ENCODE measurements around the gene PIAS1.
"Not testable (repeated sequence)": the region's sequence is repeated elsewhere in the genome, so short reads cannot be mapped to it uniquely, and the experiment has no call there.

The PIAS1 gene

GRCh38 chr15:68034719-68035293 is 19.3 kb upstream of the PIAS1 start:
- no peak for DNase-seq
- ATAC-seq, result no peak

DNA sequence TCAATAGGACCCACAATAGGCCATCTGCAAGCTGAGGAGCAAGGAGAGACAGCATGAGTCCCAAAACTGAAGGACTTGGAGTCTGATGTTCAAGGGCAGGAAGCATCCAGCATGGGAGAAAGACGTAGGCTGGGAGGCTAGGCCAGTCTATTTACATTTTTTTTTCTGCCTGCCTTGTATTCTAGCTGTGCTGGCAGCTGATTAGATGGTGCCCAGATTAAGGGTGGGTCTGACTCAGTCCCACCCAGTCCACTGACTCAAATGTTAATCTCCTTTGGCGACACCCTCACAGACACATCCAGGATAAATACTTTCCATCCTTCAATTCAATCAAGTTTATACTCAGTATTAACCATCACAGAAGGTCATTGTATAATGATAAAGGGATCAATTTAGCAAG is 15.9 kb upstream of the PIAS1 start:
- DNase-seq, result no peak

DNA sequence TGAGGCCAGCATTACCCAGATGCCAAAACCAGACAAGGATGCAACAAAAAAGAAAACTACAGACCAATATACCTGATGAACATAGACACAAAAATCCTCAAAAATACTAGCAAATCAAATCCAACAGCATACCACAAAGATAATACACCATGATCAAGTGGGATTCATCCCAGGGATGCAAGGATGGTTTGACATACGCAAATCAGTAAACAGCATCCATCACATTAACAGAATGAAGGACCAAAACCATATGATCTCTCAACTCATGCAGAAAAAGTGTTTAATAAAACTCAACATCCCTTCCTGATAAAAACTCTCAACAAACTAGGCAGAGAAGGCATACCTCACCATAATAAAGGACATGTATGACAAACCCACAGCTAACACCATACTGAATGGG is 14.0 kb upstream of the PIAS1 start:
- ATAC-seq, result no peak

More for the DNA sequence above, 15.9 kb upstream of the PIAS1 start:
- ATAC-seq, result no peak

GRCh38 chr15:68042156-68042854 is 11.8 kb upstream of the PIAS1 start:
- ATAC-seq (no peak), DNase-seq (no peak)

More for the DNA sequence above, 14.0 kb upstream of the PIAS1 start:
- DNase-seq, result no peak

DNA sequence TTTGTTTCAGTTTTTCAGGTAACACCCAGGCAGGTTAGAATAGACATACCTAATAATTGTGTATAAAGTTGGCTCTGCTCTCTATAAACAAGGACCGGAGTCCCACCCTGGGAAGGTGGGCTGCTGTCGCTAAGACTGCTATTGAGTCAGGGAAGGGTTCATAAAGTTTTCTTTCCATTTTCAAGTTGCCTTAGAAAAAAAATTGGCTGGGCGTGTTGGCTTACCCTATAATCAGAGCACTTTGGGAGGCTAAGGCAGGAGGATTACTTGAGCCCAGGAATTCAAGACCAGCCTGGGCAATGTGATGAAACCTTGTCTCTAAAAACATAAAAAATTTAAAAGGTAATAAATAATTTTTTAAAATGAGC is 11.3 kb upstream of the PIAS1 start:
- DNase-seq (no peak), ATAC-seq (no peak)

GRCh38 chr15:68045289-68046265 is 8.5 kb upstream of the PIAS1 start:
- ATAC-seq (no peak), DNase-seq (no peak)

GRCh38 chr15:68047826-68048225 is 6.3 kb upstream of the PIAS1 start:
- no peak for ATAC-seq

GRCh38 chr15:68051109-68051508 is 3.0 kb upstream of the PIAS1 start:
- no peak for ATAC-seq

More at GRCh38 chr15:68047826-68048225, 6.3 kb upstream of the PIAS1 start:
- no peak for DNase-seq

DNA sequence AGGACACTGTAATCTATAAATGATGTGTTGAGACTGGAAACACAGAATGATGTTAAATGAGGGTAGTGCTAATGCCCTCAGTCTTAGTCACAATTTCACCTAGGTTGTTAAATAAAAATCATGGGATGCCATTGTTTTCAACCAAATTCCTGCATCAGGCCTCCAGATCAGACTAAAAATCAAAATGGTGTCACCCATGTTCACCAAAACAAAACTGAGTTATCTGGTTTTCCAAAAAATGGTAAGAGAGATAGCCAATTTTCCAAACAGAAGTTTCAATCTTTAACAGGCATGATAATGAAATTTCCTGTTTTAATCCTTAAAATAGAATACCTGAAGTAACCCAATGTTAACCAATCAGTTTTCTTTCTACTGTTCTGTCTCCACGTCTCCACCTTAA is 2.2 kb upstream of the PIAS1 start:
- DNase-seq (no peak), ATAC-seq (no peak)

More at GRCh38 chr15:68051109-68051508, 3.0 kb upstream of the PIAS1 start:
- DNase-seq, result no peak

DNA sequence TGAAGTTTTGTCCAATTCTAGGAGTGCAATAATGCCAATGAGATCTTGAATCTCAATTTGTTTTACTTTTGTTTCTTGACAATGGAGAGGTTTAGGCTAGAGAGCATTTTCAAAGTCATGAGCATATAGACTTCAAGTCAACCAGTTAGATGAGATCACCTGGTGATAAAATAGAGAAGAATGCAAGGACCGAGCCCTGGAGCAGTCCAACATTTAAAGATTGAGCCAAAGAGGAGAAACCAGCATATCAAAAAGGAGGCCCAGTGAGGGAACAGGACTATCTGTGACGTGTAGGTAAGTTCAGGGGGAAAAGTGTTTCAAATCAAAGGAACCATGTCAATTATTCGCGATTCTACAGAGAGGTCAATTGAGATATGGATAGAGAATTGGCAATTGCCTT is 1.7 kb upstream of the PIAS1 start:
- DNase-seq (no peak), ATAC-seq (no peak)

GRCh38 chr15:68053001-68053400 is 1.1 kb upstream of the PIAS1 start:
- no peak for ATAC-seq

GRCh38 chr15:68054628-68055223 is 611 bp downstream of the PIAS1 start:
- peak; percentile 7 for ATAC-seq
- peak; percentile 58 for DNase-seq

More at GRCh38 chr15:68053001-68053400, 1.1 kb upstream of the PIAS1 start:
- DNase-seq, result no peak

- peak; percentile 60 for ATAC-seq
- DNase-seq, result peak; percentile 70
Observed at GRCh38 chr15:68055224-68055705, 1.1 kb downstream of the PIAS1 start.

- no peak for DNase-seq
- ATAC-seq, result no peak
Observed at GRCh38 chr15:68056097-68056865, 2.2 kb downstream of the PIAS1 start.

- DNase-seq, result no peak
Observed at GRCh38 chr15:68057034-68057433, 2.9 kb downstream of the PIAS1 start.

GRCh38 chr15:68057758-68058157 is 3.6 kb downstream of the PIAS1 start:
- DNase-seq (no peak), ATAC-seq (no peak)

More at GRCh38 chr15:68057034-68057433, 2.9 kb downstream of the PIAS1 start:
- no peak for ATAC-seq

DNA sequence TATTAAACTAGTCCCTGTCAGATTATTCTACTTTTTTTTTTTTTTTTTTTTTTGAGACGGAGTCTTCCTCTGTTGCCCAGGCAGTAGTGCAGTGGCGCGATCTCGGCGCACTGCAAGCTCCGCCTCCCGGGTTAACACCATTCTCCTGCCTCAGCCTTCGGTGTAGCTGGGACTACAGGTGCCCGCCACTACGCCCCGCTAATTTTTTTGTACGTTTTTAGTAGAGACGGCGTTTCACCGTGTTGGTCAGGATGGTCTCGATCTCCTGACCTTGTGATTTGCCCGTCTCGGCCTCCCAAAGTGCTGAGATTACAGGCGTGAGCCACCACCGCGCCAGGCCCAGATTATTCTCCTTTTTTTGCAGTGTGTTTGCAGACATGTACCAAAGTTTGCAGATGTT is 4.9 kb downstream of the PIAS1 start:
- not testable (repeated sequence) for ATAC-seq, DNase-seq

DNA sequence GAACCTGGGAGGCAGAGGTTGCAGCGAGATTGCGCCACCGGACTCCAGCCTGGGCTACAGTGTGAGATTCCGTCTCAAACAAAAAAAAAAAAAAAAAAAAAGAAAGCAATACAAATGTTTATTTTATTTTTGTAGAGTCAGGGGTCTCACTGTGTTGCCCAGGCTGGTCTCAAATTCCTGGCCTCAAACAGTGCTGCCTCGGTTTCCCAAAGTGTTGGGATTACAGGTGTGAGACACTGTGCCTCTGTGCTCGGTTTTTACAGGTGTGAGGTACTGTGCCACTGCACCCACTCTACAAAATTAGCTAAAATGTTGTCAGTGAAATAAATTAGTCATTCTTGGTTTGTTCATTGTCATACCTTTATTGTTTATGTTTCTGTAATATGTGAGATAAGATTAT is 5.5 kb downstream of the PIAS1 start:
- DNase-seq (no peak), ATAC-seq (no peak)

- ATAC-seq, result no peak
Observed at GRCh38 chr15:68061171-68061570, 7.1 kb downstream of the PIAS1 start.

DNA sequence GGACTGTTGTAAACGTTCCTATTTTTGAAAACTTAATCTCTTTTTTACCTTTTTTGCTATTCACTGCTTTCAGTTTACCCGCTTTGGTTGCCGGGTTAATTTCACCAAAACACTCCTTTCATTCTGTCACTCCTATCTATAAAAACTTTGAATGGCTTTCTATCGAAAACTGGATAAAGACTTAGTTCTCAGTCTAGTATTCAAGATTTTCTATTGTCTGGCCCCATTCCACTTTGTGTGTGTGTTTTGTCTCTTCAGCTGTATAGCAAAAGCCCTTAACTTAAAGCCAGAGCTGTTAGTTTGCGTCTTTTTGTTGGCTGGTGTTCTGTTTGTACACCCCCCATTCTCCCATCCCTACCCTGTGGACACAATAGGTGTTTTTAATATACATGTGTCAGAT is 7.5 kb downstream of the PIAS1 start:
- ATAC-seq (no peak), DNase-seq (no peak)

More at GRCh38 chr15:68061171-68061570, 7.1 kb downstream of the PIAS1 start:
- no peak for DNase-seq

DNA sequence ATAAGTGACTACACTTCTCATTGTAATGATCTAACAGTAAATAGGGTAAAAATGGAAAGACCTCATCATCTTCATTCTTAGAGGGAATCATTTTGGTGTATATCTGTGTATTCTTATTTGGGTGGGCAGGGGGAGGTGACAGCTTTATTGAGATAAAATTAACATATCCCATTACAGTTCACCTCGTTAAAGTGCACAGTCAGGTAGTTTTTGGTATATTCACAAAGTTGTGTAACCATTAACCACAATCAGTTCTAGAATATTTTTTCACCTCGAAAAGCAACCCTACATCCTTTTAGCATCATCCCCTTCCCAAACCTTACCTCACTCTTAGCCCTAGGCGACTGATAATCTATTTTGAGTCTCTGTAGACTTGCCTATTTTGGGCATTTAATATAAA is 8.1 kb downstream of the PIAS1 start:
- ATAC-seq, result no peak
- DNase-seq, result no peak
